Stimulated activated CD4-positive, alpha-beta T cell treated with anti-CD3 and anti-CD28 coated beads, Interleukin-4, amount 100 ng/mL, for 48 hours (primary cell): ENCODE results near the gene MXD4.

Source experiments
- DNase-seq, 2 donors: peaks; one replicate each; pipeline ENCODE4 v3.0.0-alpha.2; 2020; ENCODE audit warnings: low read depth in 2 of 2

Gene MXD4

GRCh38 chr4:2262145-2262943 is 435 bp upstream of the MXD4 start:
- peak; percentile 90 to 96 for DNase-seq

GRCh38 chr4:2261110-2261852 is 628 bp downstream of the MXD4 start:
- peak; percentile 37 to 46 for DNase-seq

GRCh38 chr4:2260344-2261109 is 1.4 kb downstream of the MXD4 start:
- no peak for DNase-seq

GRCh38 chr4:2259541-2260343 is 2.2 kb downstream of the MXD4 start:
- DNase-seq = no peak

GRCh38 chr4:2259036-2259540 is 2.8 kb downstream of the MXD4 start:
- DNase-seq = no peak

GRCh38 chr4:2258091-2259035 is 3.5 kb downstream of the MXD4 start:
- no peak for DNase-seq

GRCh38 chr4:2257361-2258081 is 4.4 kb downstream of the MXD4 start:
- no peak for DNase-seq

- no peak for DNase-seq
Measured at GRCh38 chr4:2256781-2257191, 5.1 kb downstream of the MXD4 start.

GRCh38 chr4:2256156-2256731 is 5.7 kb downstream of the MXD4 start:
- no peak for DNase-seq

- no peak for DNase-seq
Measured at GRCh38 chr4:2255501-2256155, 6.3 kb downstream of the MXD4 start.

GRCh38 chr4:2254665-2255500 is 7.0 kb downstream of the MXD4 start:
- no peak for DNase-seq

- no peak for DNase-seq
Measured at GRCh38 chr4:2253160-2254084, 8.5 kb downstream of the MXD4 start.

- no peak for DNase-seq
Measured at GRCh38 chr4:2252530-2253091, 9.3 kb downstream of the MXD4 start.

GRCh38 chr4:2251795-2252529 is 9.9 kb downstream of the MXD4 start:
- DNase-seq = no peak

GRCh38 chr4:2251073-2251794 is 10.7 kb downstream of the MXD4 start:
- DNase-seq = no peak
